Smooth muscle cell (in vitro differentiated cells): ENCODE results near the gene LRRC71. TPM values are rescaled to one million over a fixed set of nuclear protein-coding genes. Genes with fewer than 3 reads are reported as not detected.

Source experiments
- DNase-seq: peaks from one replicate; lab custom pipeline; 2025; ENCODE audit not compliant: unreplicated experiment; lab: John Stamatoyannopoulos, UW
- H2AFZ ChIP-seq: fragments of 200-600 bp; sonication (generic); 2 replicates; pipeline ENCODE4 v1.6.0; 2016; ENCODE audit warnings: antibody characterized with exemption, low read depth, mild to moderate bottlenecking
- H3F3A ChIP-seq: fragments of 200-600 bp; sonication (generic); 2 replicates; pipeline ENCODE4 v1.6.0; 2017; ENCODE audit warnings: antibody characterized with exemption, low read depth
- H3K27ac ChIP-seq: fragments of 200-600 bp; sonication (generic); 2 replicates; pipeline ENCODE4 v1.5.1; 2016; ENCODE audit warnings: low read depth, mild to moderate bottlenecking
- H3K27me3 ChIP-seq: fragments of 200-600 bp; sonication (generic); 2 replicates; pipeline ENCODE4 v1.6.1; 2016; ENCODE audit warnings: low read depth, mild to moderate bottlenecking
- H3K36me3 ChIP-seq: fragments of 200-600 bp; sonication (generic); 2 replicates; pipeline ENCODE4 v1.5.1; 2016; ENCODE audit warnings: low read depth
- H3K4me1 ChIP-seq: fragments of 200-600 bp; sonication (generic); 2 replicates; pipeline ENCODE4 v1.5.1; 2016; ENCODE audit warnings: low read depth
- H3K4me2 ChIP-seq: fragments of 200-600 bp; sonication (generic); 2 replicates; pipeline ENCODE4 v1.6.0; 2016; ENCODE audit warnings: mild to moderate bottlenecking
- H3K4me3 ChIP-seq: fragments of 200-600 bp; sonication (generic); 2 replicates; pipeline ENCODE4 v1.5.1; 2016; ENCODE audit warnings: mild to moderate bottlenecking
- H3K79me2 ChIP-seq: fragments of 200-600 bp; sonication (generic); 2 replicates; pipeline ENCODE4 v1.6.0; 2016; ENCODE audit warnings: low read depth, mild to moderate bottlenecking
- H3K9ac ChIP-seq: fragments of 200-600 bp; sonication (generic); 2 replicates; pipeline ENCODE4 v1.6.0; 2016; ENCODE audit warnings: low read depth
- H3K9me3 ChIP-seq: fragments of 200-600 bp; sonication (generic); replicated peaks from 2 replicates; pipeline ENCODE4 v1.5.1; 2016; ENCODE audit warnings: low read depth
- H4K20me1 ChIP-seq: fragments of 200-600 bp; sonication (generic); 2 replicates; pipeline ENCODE4 v1.6.0; 2016; ENCODE audit warnings: low read depth
- CTCF ChIP-seq: fragments of 200-600 bp; sonication (generic); IDR thresholded peaks from 2 replicates; pipeline ENCODE4 v1.5.1; 2017; ENCODE audit warnings: borderline replicate concordance, mild to moderate bottlenecking, antibody characterized with exemption; ENCODE audit not compliant: insufficient read depth, poor library complexity, severe bottlenecking
- WGBS: methylation state at CpG from one replicate; pipeline ENCODE4 v1.1.7; 2016; ENCODE audit warnings: low lambda C conversion rate; 5-methylcytosine and 5-hydroxymethylcytosine counted together
- polyA plus RNA-seq: library from polyadenylated mRNA; unstranded; fragments of >200 nt; fragmentation: Nextera tagmentation; extraction: Ambion mirVana; gene quantifications from 2 replicates; pipeline ENCODE4 v1.2.1, GENCODE V29; 2016
- total RNA-seq: library from RNA; depleted of rRNA; stranded (reverse); fragments of >200 nt; gene quantifications from 2 replicates; pipeline ENCODE4 v1.2.3, GENCODE V29; 2014

The LRRC71 gene
- total and polyA plus RNA-seq, 2 experiments from 2014 or later = not detected

GRCh38 chr1:156953571-156953970 lies 33.1 kb downstream of the LRRC71 start:
- Histone ChIP-seq H3K27me3 (no peaks in the 10 kb centered on the region), H3K4me2 (no peak overlapping the region), H4K20me1 (no peaks in the 10 kb centered on the region), H3K79me2 (no peaks in the 10 kb centered on the region), H3K27ac (no peak overlapping the region), H3K36me3 (no peaks in the 10 kb centered on the region), H2AFZ (no peak overlapping the region), H3K4me1 (no peaks in the 10 kb centered on the region), H3K4me3 (no peak overlapping the region), H3K9ac (no peak overlapping the region), H3K9me3 (no peaks in the 10 kb centered on the region), H3F3A (no peaks in the 10 kb centered on the region)
- DNase-seq = no peak
- WGBS = 88% methylated on average over 2 of the region's 2 CpGs
- no peak for TF ChIP-seq CTCF

GRCh38 chr1:156956333-156956732 lies 35.9 kb downstream of the LRRC71 start:
- Histone ChIP-seq H3K4me2 (no peak overlapping the region), H3K27ac (no peak overlapping the region), H3K79me2 (no peaks in the 10 kb centered on the region), H3K4me1 (no peaks in the 10 kb centered on the region), H4K20me1 (no peaks in the 10 kb centered on the region), H3K36me3 (peaks cover 9% of the 10 kb centered on the region), H3K9ac (no peak overlapping the region), H3F3A (no peaks in the 10 kb centered on the region), H2AFZ (no peak overlapping the region), H3K27me3 (no peaks in the 10 kb centered on the region), H3K9me3 (no peaks in the 10 kb centered on the region), H3K4me3 (no peak overlapping the region)
- no peak for TF ChIP-seq CTCF
- 97% methylated on average over 10 of the region's 10 CpGs for WGBS
- no peak for DNase-seq

- Histone ChIP-seq H3K4me2 (no peak overlapping the region), H3K27ac (no peak overlapping the region), H3K79me2 (no peaks in the 10 kb centered on the region), H3K9me3 (no peaks in the 10 kb centered on the region), H3F3A (no peaks in the 10 kb centered on the region), H4K20me1 (no peaks in the 10 kb centered on the region), H3K27me3 (no peaks in the 10 kb centered on the region), H3K4me3 (no peak overlapping the region), H2AFZ (no peak overlapping the region), H3K4me1 (no peaks in the 10 kb centered on the region), H3K9ac (no peak overlapping the region), H3K36me3 (peaks cover 17% of the 10 kb centered on the region)
- DNase-seq = no peak
- TF ChIP-seq CTCF = no peak
- WGBS = 96% methylated on average over 3 of the region's 3 CpGs
Measured at GRCh38 chr1:156957634-156958033, 37.2 kb downstream of the LRRC71 start.

- no peak overlapping the region for H3K9ac ChIP-seq
- no peaks in the 10 kb centered on the region for H4K20me1 ChIP-seq
- peaks cover 17% of the 10 kb centered on the region for H3K36me3 ChIP-seq
- H3K9me3 ChIP-seq = no peaks in the 10 kb centered on the region
- no peaks in the 10 kb centered on the region for H3F3A ChIP-seq
- no peak for DNase-seq
- H3K4me3 ChIP-seq = no peak overlapping the region
- H2AFZ ChIP-seq = no peak overlapping the region
- 71% methylated on average over 2 of the region's 2 CpGs for WGBS
- TF ChIP-seq CTCF = no peak
- H3K79me2 ChIP-seq = no peaks in the 10 kb centered on the region
- no peak overlapping the region for H3K4me2 ChIP-seq
- no peak overlapping the region for H3K27ac ChIP-seq
- no peaks in the 10 kb centered on the region for H3K4me1 ChIP-seq
- H3K27me3 ChIP-seq = no peaks in the 10 kb centered on the region
Measured at GRCh38 chr1:156958247-156958714, 37.8 kb downstream of the LRRC71 start.
